ENCODE measurements around the gene WEE2.
"Not testable (repeated sequence)": the region's sequence is repeated elsewhere in the genome, so short reads cannot be mapped to it uniquely, and the experiment has no call there.

WEE2 gene

DNA sequence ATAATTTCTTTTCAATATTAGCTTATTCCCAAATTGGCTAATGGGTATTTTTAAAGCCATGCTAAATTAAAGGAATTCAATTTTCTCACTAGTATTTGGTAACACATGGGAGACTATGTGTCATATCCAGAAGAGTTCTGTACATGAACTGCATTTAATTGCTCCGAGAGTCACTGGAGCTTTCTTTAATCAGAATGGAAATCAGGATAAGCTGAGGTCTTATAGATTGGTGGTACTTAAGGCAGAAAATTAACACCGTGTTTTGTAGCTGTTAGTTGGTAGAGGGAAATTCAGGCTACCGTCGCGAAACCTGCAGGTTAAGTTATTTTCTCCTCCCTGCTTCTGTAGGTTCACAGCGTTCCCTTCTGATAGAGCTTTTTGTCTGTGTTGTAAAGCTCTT is at the start of gene WEE2:
TSS of gene WEE2 (plus strand) at position 3 of the 400 bp plus-strand sequence. CDS start 406 bp downstream, outside the sequence.
- no peak for DNase-seq (ENCODE audit: low read depth)

GRCh38 chr7:141659501-141659900 is 48.7 kb upstream of the WEE2 start:
- no peak for DNase-seq (ENCODE audit: low read depth)

- no peak for DNase-seq (ENCODE audit: low read depth)
Measured at GRCh38 chr7:141660259-141660658, 47.9 kb upstream of the WEE2 start.

GRCh38 chr7:141663081-141663849 is 44.9 kb upstream of the WEE2 start:
- no peak for DNase-seq (ENCODE audit: low read depth)

DNA sequence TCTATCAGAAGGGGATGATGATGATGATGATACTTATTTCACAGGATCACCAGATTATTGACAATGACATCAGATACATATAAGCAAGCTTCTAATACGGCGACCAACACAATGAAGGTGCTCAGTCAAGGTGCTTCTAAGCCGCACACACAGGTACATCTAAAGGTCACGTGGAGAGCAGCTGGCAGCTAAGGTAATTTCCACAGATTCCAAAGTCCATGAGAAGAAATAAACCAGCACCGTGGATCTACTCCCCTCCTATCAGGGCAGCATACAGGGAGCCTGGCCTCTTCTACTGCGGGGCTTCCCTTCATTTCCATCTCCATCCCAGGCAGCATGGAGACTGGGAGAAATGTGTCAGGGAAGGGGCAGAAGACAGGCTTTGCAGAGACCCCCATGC is 43.7 kb upstream of the WEE2 start:
- DNase-seq (ENCODE audit: low read depth), result no peak

DNA sequence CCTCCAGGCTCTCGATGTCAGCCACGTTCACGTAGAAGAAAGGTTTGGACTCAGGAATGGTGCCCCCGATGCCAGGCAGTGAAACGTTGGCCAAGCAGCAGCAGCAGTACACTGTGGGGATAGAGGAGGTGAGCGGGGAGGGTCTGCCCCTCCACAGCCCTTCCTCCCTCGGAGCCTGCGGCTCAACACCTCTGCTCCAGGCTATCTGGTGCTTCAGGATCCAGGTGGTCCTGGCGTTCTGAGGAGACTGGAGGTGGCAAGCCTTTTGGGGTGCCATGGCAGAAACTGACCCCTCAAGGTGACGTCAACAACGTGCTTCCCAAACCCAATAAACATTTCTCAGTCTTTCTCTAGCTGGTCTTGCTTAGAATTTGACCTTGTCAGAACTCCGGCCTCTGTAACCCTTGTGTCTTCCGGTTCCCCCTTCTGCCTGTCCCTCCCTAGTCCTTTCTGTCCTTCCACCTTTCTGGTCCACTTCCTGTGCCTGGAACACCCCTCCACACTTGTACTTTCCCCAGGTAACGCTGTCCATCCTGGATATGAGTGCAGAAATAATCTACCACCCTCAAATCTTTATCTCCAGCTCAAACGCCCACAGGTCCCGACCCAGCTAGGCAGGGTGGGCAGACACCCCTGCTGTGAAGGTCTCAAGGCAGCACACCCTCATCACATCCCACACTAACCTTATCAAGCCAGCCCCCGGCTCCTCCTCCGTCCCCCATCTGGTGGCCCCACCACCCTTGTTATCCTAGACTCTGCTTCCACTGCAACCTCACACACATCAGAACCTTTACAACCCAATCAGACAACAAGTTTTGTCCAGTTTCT is 42.7 kb upstream of the WEE2 start:
- no peak for DNase-seq (ENCODE audit: low read depth)

- no peak for DNase-seq (ENCODE audit: low read depth)
Measured at GRCh38 chr7:141666071-141666470, 42.1 kb upstream of the WEE2 start.

DNA sequence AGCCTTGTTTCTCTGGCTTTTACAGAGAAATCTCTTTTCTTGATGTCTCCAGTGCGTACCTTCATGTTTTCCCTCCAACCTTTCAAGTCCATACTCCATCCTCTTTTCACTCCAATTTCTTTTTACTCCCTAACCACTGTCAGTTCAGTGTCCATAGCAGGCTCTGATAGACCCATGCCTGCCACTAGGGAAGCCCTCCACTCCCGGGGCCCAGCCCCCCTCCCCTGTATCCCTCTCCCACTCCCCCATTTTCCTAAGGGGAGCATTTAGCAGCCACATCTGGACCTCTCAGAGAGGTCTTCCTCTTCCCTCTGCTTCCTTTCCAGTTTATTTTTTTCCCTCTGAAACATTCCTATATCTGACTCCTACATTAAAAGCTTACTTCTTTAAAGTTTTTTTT is 39.3 kb upstream of the WEE2 start:
- DNase-seq (ENCODE audit: low read depth), result no peak

DNA sequence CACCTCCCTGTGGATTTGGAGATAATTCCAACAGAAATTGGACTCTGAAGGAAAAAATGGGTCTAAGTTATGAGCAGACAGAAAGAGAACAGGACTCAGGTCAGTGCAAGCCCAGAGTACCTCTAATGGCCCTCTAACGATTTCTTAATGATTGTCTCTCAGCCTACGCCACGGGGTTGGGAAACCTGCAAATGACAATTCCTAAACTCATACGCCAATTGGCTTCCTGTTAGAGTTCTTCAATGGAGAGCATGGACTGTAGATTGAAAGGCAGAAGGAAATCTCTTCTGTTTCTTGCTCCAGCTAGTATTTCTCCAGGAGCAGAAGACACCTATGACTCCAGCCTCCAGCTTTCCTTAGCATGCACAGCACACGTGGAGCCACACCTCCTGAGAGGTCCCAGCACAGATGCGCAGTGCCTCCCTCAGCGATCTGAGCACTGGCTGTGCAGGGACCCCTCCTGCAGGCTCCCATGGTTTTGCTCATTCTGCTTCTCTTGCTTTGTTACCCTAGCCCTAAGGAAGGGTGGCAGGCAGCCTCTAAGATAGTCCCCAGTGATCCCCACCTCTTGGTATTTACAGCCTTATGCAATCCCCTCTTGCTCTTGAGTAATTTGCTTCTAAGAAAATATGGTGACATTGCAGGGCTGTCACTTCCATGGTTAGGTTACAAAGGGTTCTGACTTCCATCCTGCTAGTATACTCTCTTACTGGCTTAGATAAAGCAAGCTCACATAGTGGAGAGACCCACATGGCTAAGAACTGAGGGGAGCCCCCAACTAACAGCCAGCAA is 36.3 kb upstream of the WEE2 start:
- DNase-seq (ENCODE audit: low read depth), result no peak

DNA sequence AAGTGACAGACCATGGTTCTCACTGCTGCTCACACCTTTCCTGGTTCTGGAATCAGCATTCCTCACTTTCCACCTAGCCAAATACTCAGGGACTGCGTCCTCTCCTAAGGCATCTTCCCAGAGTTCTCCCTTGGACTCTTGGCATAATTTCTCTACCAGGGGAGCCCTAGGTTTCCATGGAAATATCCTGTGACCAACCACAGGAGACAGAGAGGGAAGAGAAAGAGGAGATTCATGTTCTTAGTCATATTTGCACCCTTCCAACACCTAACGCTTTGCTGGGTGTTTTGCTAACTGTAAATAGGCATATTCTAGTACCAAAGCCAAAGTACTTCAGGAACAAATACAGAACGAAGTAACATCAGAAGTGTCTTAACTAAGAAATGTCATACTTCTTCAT is 34.8 kb upstream of the WEE2 start:
- DNase-seq (ENCODE audit: low read depth), result no peak

- no peak for DNase-seq (ENCODE audit: low read depth)
Measured at GRCh38 chr7:141674171-141674671, 33.9 kb upstream of the WEE2 start.

- DNase-seq (ENCODE audit: low read depth), result no peak
Measured at GRCh38 chr7:141674702-141675101, 33.5 kb upstream of the WEE2 start.

DNA sequence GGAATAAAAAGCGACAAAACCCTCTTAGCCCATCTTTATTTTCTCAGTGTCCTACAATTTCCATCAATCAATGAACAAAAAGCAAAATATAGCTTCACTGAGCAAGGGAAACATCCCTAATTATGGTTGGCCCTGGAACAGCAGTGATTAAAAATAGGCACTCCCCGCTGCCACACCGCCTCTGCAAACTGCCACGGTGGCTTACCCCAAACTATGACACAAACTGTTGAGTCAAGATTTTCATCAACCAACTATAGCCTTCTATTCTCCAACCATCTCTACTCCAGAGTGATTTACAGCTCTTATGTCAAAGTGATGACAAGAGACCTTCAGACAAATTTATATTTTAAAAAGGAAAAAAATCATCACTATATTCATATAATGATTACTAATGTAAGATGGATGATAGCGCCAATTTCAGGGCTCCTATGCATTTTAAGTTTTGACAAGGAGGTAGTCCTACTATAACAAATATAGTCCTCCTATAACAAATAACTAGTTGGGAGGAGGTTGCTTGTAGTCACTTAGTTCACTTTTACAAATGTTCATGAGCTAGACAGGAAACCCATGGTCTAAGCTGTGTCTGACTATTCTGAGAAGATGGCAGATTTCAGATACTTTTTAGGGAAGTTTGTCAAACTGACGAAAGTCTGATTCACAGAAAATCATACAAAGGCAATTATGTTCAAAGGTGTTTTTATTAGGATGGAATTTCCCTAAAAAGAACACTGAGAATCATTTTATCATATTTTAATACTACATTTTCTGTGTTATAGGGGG is 32.5 kb upstream of the WEE2 start:
- DNase-seq (ENCODE audit: low read depth), result no peak

DNA sequence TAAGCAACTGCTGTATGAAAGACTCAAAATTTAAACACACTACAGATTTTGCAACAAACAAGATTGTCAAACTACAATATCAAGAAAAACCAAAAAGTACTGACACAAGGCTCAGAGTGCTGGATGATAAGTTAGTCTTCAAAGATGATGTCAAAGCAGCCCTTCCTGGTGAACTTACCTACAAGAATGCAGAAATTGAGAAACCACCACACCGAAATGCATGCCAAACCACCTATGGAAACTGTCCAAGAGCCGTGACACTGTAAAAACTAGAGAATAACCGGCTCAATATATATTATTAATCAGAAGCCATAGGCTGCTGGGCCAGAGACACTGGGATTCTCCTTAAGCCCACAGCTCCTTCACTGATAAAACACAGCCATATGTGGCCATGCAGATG is 31.5 kb upstream of the WEE2 start:
- no peak for DNase-seq (ENCODE audit: low read depth)

DNA sequence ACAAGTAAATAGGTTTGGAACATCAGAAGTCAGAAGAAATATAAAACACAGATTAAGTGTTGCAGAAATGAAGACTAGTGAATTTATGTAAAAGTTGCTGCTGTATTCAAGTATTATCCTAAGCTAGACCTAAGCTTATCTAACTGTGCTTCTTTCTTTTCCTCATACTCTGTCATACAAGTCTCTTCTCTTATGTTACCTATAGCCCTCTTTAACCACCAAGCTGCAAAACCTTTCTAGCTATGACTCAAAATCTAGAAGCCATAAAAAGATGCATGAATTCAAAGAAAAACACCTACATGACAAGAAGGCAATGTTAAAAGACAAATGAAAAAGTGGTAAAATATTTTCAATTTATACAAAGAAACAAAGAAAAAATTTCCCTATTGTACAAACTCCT is 29.1 kb upstream of the WEE2 start:
- no peak for DNase-seq (ENCODE audit: low read depth)

DNA sequence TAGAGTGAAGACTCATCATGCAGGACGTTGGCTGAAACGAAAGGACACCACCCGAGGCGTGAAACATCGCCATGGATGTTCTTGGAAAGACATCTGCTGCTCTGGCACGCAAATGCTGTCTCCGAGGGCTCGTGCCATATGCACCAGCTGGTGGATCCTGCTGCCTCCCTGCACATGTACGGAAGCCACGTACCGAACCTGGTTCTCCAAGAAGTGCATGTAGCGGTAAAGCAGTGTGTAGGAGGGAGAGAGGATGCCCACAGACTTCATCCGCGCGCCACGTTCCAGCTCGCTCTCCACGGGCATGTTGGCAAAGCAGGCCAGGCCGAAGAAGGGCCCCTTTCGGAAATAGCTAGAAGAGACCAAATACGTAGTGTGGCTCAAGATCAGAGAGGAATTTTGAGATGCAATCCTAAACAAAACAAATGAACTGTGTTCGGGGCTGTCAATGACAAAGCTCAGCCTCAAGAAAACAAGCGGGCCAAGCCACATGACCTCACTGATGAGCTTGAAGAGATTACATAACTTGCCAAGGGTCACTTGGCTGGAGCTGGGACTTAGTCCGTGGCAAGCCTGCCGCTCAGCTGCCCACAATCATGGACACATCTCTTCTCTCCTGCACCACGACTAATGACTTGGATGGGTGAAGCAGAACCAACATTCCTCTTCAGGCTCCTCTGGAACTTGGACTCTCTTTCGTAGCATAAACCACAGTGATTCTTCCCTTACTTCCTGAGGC is 22.7 kb upstream of the WEE2 start:
- no peak for DNase-seq (ENCODE audit: low read depth)

- DNase-seq (ENCODE audit: low read depth), result no peak
Measured at GRCh38 chr7:141686074-141686473, 22.1 kb upstream of the WEE2 start.

GRCh38 chr7:141686670-141687069 is 21.5 kb upstream of the WEE2 start:
- no peak for DNase-seq (ENCODE audit: low read depth)

GRCh38 chr7:141688043-141688442 is 20.1 kb upstream of the WEE2 start:
- DNase-seq (ENCODE audit: low read depth), result no peak

DNA sequence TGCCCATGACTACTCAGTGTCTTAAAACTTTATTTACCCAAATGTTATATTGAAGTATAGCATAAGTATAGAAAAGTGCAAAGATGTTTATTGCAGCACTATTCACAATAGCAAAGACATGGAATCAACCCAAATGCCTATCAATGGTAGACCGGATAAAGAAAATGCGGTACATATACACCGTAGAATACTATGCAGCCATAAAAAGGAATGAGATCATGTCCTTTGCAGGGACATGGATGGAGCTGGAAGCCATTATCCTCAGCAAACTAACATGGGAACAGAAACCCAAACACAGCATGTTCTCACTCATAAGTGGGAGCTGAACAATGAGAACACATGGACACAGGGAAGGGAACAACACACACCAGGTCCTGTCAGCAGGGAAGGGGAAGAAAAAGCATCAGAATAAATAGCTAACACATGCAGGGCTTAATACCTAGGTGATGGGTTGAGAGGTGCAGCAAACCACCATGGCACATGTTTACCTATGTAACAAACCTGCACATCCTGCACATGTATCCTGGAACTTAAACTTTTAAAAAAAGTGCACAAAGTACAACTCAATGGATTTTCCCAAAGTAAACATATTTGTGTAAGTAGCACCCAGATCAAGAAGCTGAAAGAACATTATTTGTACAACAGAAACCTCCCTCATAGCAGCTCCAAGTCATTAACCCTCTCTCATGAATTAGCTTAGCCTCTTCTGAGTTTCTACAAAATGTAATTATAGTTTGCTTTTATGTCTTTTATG is 18.9 kb upstream of the WEE2 start:
- DNase-seq (ENCODE audit: low read depth), result not testable (repeated sequence)
